ENCODE measurements around the gene ZNF526.
A peak's percentile ranks its signal among the peaks of the same experiment; 100 is the strongest.

The ZNF526 gene

GRCh38 chr19:42242512-42243409, 22.6 kb downstream of the ZNF526 start, which contains the start of gene GSK3A:
GSK3A (minus strand) TSS chr19:42242602; CDS start chr19:42242465, 137 bp downstream.
- peaks cover 57% of the 10 kb centered on the region for H3K4me1 Mint-ChIP-seq (ENCODE audit: low read depth)

GRCh38 chr19:42244347-42245220, 24.5 kb downstream of the ZNF526 start:
- Mint-ChIP-seq H3K36me3 (ENCODE audit: low read depth) (peaks cover 51% of the 10 kb centered on the region), H3K9me3 (no peaks in the 10 kb centered on the region), H3K27me3 (no peaks in the 10 kb centered on the region), H3K4me3 (peak overlapping the region; percentile 98), H3K27ac (peak overlapping the region; percentile 97), H3K4me1 (ENCODE audit: low read depth) (peaks cover 50% of the 10 kb centered on the region)
- DNase-seq, result peak; percentile 93

More at GRCh38 chr19:42242512-42243409, 22.6 kb downstream of the ZNF526 start, which contains the start of gene GSK3A:
- peak within 1 kb of the TSS; percentile 97 for H3K27ac Mint-ChIP-seq
- peak within 1 kb of the TSS; percentile 98 for H3K4me3 Mint-ChIP-seq
- peaks cover 50% of the 10 kb centered on the region for H3K36me3 Mint-ChIP-seq (ENCODE audit: low read depth)
- no peaks in the 10 kb centered on the region for H3K27me3 Mint-ChIP-seq
- peak; percentile 96 for DNase-seq
- H3K9me3 Mint-ChIP-seq, result no peaks in the 10 kb centered on the region

- DNase-seq, result no peak
- no peaks in the 10 kb centered on the region for H3K27me3 Mint-ChIP-seq
- no peaks in the 10 kb centered on the region for H3K9me3 Mint-ChIP-seq
- peaks cover 49% of the 10 kb centered on the region for H3K4me1 Mint-ChIP-seq (ENCODE audit: low read depth)
- H3K36me3 Mint-ChIP-seq (ENCODE audit: low read depth), result peaks cover 51% of the 10 kb centered on the region
- H3K4me3 Mint-ChIP-seq, result peak overlapping the region; percentile 98
- H3K27ac Mint-ChIP-seq, result peak overlapping the region; percentile 97
Observed at GRCh38 chr19:42245231-42245630, 25.1 kb downstream of the ZNF526 start.

GRCh38 chr19:42246143-42246921, 26.2 kb downstream of the ZNF526 start:
- Mint-ChIP-seq H3K36me3 (ENCODE audit: low read depth) (peaks cover 52% of the 10 kb centered on the region), H3K4me3 (no peak overlapping the region), H3K4me1 (ENCODE audit: low read depth) (peaks cover 46% of the 10 kb centered on the region), H3K27me3 (no peaks in the 10 kb centered on the region), H3K27ac (peak overlapping the region; percentile 97), H3K9me3 (no peaks in the 10 kb centered on the region)
- no peak for DNase-seq

- H3K4me1 Mint-ChIP-seq (ENCODE audit: low read depth), result peaks cover 49% of the 10 kb centered on the region
- H3K27ac Mint-ChIP-seq, result peak overlapping the region; percentile 83
- no peak for DNase-seq
- no peaks in the 10 kb centered on the region for H3K9me3 Mint-ChIP-seq
- peaks cover 52% of the 10 kb centered on the region for H3K36me3 Mint-ChIP-seq (ENCODE audit: low read depth)
- H3K27me3 Mint-ChIP-seq, result no peaks in the 10 kb centered on the region
- no peak overlapping the region for H3K4me3 Mint-ChIP-seq
Observed at GRCh38 chr19:42246922-42247639, 27.0 kb downstream of the ZNF526 start.

GRCh38 chr19:42247640-42248199, 27.6 kb downstream of the ZNF526 start:
- Mint-ChIP-seq H3K27ac (no peak overlapping the region), H3K36me3 (ENCODE audit: low read depth) (peaks cover 57% of the 10 kb centered on the region), H3K4me3 (no peak overlapping the region), H3K9me3 (no peaks in the 10 kb centered on the region), H3K4me1 (ENCODE audit: low read depth) (peaks cover 54% of the 10 kb centered on the region), H3K27me3 (no peaks in the 10 kb centered on the region)
- no peak for DNase-seq

GRCh38 chr19:42248270-42249148, 28.4 kb downstream of the ZNF526 start:
- H3K9me3 Mint-ChIP-seq, result no peaks in the 10 kb centered on the region
- peaks cover 52% of the 10 kb centered on the region for H3K4me1 Mint-ChIP-seq (ENCODE audit: low read depth)
- no peaks in the 10 kb centered on the region for H3K27me3 Mint-ChIP-seq
- peaks cover 59% of the 10 kb centered on the region for H3K36me3 Mint-ChIP-seq (ENCODE audit: low read depth)
- H3K27ac Mint-ChIP-seq, result peak overlapping the region; percentile 37
- no peak for DNase-seq
- H3K4me3 Mint-ChIP-seq, result no peak overlapping the region

- Mint-ChIP-seq H3K27me3 (no peaks in the 10 kb centered on the region), H3K36me3 (ENCODE audit: low read depth) (peaks cover 56% of the 10 kb centered on the region), H3K27ac (peak overlapping the region; percentile 74), H3K4me1 (ENCODE audit: low read depth) (peaks cover 51% of the 10 kb centered on the region), H3K9me3 (no peaks in the 10 kb centered on the region), H3K4me3 (no peak overlapping the region)
- no peak for DNase-seq
Observed at GRCh38 chr19:42249149-42249750, 29.1 kb downstream of the ZNF526 start.

- Mint-ChIP-seq H3K36me3 (ENCODE audit: low read depth) (peaks cover 53% of the 10 kb centered on the region), H3K4me1 (ENCODE audit: low read depth) (peaks cover 47% of the 10 kb centered on the region), H3K9me3 (no peaks in the 10 kb centered on the region), H3K27ac (peak overlapping the region; percentile 87), H3K4me3 (no peak overlapping the region), H3K27me3 (no peaks in the 10 kb centered on the region)
- DNase-seq, result no peak
Observed at GRCh38 chr19:42249769-42250168, 29.7 kb downstream of the ZNF526 start.

- peak overlapping the region; percentile 61 for H3K4me3 Mint-ChIP-seq
- H3K27me3 Mint-ChIP-seq, result no peaks in the 10 kb centered on the region
- no peak for DNase-seq
- H3K36me3 Mint-ChIP-seq (ENCODE audit: low read depth), result peaks cover 53% of the 10 kb centered on the region
- no peaks in the 10 kb centered on the region for H3K9me3 Mint-ChIP-seq
- H3K27ac Mint-ChIP-seq, result peak overlapping the region; percentile 87
- peaks cover 43% of the 10 kb centered on the region for H3K4me1 Mint-ChIP-seq (ENCODE audit: low read depth)
Observed at GRCh38 chr19:42250183-42250665, 30.1 kb downstream of the ZNF526 start.

GRCh38 chr19:42250666-42251531, 30.8 kb downstream of the ZNF526 start:
- Mint-ChIP-seq H3K4me1 (ENCODE audit: low read depth) (peaks cover 41% of the 10 kb centered on the region), H3K27me3 (no peaks in the 10 kb centered on the region), H3K4me3 (peak overlapping the region; percentile 61), H3K27ac (peak overlapping the region; percentile 98), H3K9me3 (no peaks in the 10 kb centered on the region), H3K36me3 (ENCODE audit: low read depth) (peaks cover 53% of the 10 kb centered on the region)
- DNase-seq, result no peak
